Stimulated activated CD4-positive, alpha-beta T cell treated with anti-CD3 and anti-CD28 coated beads, Interleukin-1b, Interleukin-23, amount 100 ng/mL, for 1 hour (primary cell): ENCODE data around the gene SAMSN1.
"Not testable (repeated sequence)": the region's sequence is repeated elsewhere in the genome, so short reads cannot be mapped to it uniquely, and the experiment has no call there.

Experiments used
- DNase-seq, 2 donors: peaks; one replicate each; pipeline ENCODE4 v3.0.0-alpha.2; 2020; ENCODE audit warnings: low read depth in 2 of 2

Gene SAMSN1

DNA sequence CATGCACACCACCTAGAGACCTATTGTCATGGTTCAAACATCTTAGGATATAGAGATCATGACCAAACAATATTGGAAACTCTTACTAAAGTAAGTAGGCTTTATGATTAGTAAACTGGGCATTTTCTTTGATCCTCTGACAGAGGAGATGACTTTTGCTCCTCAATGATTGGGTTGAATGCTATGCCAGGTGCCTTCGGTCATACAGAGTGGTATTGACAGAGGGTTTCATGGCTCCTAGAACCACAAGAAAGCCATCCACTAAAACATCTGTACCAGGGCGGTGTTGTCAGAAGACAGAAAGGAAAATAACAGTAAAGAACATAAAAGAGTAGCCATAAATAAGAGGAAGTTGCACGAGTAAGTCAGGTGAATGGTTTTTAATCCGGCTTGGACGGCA, 20.8 kb upstream of the SAMSN1 start:
- no peak for DNase-seq

DNA sequence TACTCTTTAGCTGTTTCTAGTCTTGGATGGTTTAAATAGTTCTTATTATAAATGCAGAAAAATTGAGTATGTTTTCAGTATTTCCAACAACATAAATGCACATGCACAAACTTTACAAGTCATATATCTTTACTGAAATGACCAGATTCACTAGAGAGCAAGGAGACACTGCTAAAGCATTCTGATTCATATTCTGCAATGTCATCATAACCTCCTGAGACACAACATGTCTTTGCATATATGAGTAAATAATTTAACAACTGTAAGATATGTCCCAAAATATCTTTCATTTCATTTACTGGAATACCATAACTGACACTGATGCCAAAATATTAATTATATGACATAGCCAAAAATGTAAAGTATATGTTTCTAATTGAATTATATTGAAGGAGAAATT, 16.8 kb upstream of the SAMSN1 start:
- no peak for DNase-seq

DNA sequence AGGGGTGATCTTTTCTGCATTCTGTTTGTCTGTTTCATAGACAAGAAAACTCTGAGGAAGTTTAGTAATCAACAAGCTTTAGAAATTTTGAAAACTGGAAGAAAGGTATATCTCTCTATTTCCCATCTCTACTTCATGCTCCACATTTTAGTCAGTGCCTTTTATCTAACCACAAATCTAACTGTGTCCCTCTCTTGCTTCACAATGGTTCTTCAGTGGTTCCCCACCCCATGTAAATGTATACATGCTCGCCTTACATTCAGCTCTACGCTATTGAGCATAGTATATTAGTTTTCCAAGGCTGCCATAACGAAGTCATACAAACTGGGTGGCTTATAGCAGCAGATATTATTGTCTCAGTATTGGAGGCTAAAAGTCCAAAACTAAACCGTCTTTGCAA, 14.4 kb upstream of the SAMSN1 start:
- DNase-seq = no peak

DNA sequence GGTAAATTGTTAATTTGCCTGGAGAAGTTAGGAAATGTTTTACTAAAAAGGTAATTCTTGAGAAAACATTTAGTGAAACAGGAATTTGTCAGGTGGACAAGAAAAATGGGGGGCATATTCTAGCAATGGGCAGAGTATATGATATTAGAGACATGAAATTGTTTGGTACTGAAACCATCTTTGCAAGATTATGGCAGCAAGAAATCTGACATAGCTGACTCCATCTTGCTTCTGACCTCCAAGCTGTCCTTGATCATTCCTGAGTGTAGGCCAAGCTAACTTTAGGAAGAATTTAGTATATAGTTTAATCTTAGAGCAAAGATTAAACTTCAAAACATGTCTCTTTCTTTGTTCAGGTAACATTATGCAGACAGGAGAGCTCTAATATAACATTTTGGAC, 14.0 kb upstream of the SAMSN1 start:
- DNase-seq = no peak

DNA sequence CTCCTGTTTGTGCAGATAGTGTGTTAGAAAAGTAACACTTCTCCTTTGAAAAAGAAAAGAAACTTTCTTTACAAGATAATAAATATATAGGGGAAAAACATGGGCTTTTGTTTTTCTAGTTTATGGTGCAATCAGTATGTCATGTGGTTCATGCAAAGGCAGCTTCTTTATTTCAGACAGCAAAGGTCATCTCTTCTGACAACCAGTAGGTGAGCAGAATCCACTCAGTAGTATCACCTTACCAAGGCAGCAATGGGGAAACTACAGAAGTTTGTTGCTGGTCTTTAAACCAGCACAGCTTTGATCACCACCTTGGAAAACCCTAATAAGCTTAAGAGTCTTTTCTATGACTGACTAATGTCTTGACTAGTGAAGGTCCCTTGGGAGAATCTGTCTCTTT, 13.0 kb upstream of the SAMSN1 start:
- DNase-seq = no peak

DNA sequence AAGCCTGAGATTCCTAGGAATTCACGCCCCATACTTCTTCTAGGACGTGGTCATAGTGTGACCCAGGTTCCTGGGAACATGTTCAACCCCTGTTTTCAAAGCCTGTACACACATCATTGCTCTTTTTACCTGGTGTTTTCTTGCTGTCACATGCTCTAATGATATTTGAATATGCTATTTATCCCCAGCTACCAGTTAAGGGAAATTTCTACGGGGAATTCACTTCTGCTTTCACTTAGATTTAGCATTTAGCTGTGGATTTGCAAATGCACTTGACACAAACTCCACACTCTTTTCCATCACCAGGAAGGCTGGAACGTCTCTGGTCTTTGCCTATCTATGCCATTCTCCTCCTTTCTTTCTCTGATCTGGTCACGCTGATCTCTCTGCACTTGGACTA, 11.3 kb upstream of the SAMSN1 start:
- DNase-seq = no peak

DNA sequence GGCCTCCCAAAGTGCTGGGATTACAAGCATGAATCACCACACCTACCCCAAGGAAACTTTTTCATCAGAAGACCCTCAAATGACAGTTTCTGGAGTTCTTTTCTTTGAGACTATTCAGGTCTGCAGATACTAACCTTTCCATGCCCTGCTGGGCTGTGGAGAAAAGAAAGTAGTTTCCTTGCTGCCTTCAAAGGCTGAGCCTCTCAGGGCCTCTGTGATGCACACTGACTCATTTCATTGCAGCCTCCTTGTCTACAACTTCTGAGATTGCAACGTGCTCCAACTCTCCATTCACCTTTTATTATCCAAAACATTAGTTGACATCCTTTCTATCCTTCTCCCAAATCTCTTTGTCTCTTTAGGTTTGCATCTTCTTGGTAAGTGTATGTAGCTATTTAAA, 8.8 kb upstream of the SAMSN1 start:
- DNase-seq = no peak

DNA sequence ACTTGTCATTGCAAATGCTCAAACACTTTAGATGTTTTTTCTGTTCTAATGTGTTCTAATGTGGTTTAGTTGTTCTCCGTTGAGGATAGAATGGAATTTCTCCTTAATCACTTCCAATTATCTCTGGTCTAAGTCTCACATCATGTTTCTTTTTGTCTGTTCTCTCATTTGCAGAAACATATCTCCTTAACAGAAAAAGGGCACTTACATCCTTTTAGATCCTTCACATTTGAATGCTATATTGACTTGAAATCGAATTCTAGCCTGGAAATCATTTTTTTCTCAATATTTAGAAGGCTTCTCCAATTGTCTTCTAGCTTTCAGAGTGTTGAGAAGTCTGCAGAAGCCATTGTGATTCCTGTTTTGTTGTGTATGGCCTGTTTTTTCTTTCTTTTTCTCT, 7.3 kb upstream of the SAMSN1 start:
- no peak for DNase-seq

DNA sequence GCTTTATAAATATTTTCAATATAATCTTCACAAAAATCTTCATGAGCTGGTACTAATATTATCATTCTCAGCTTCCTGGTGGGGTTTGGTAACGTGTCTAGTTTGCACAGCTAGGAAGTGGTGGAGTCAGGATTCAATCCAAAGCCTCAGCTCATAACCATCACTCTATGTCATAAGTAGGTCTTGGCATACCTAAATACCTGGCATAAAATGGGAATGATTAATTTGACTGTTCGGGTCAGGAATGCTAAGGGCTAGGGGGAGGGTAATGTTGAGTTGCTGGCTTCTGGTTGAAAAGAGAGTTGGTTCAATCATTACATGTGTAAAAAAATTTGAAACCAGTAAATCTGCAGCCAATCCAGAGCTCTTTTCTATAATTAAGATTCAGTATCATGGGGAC, 5.6 kb upstream of the SAMSN1 start:
- DNase-seq = no peak

DNA sequence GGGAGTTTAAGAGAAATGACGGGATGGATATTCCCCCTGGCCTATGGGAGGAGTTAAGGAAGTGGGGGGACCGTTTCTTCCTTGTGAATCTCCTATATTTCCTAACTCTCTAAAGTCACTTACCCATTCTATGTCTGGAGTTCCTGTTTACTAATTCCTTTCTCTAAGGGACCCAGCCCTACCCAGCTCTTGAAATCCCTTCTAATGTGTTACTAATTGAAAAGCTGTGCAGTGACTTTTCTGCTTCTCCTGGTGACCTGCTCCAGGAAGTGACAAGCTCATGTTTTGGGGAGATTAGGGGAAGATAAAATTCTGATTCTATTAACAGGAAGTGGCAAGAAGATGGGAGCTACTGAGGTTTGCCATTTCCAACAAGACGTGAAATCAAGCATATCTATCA, 4.0 kb upstream of the SAMSN1 start:
- DNase-seq = no peak

DNA sequence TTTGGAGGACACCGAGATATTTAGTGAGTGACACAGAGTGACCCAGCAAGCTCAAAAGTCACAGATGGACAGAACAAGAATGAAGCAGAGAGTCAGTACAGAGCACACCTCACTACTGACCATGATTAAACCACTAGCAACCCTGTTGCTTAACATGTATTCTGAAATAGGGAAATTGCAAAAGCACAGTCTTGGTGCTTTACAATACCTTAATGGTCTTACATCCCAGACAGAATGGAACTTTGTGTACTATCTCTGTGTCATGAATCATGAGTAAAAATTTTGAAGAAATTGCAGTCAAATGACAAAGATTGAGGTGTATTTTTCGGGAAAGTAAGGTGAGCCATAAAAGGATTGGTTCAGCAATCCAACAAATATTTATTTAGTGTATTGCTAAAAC, 2.7 kb upstream of the SAMSN1 start:
- no peak for DNase-seq

DNA sequence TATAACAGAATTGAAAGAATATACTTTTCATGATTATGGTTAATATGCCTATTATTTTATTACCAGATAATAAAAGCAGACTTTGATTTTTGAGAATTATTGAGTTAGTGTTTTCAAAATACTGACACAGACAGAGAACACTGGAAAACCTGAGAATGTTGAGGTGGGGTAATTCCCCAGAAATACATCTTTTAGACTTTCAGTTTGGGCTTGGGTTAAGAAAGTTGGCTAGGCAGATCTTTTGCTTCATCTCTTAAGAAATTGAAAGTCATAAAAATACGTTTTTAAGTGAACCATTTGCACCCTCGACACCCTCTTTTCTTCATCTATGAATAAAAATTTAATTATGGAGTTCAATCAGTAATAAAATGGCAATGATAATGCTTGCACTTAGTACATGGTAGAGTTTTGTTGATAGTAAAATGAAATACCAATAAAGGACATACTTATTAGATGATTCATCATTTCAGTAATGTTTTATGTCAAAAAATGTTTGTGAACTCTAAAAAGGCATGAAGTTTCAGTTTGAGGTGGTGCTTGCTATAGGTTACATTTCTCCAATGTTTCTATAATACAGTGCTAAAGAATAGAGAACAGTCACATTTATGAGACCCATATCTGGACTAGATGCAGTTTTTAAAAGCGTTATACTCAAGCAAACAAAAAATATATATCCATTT, 1.9 kb upstream of the SAMSN1 start:
- DNase-seq = no peak

DNA sequence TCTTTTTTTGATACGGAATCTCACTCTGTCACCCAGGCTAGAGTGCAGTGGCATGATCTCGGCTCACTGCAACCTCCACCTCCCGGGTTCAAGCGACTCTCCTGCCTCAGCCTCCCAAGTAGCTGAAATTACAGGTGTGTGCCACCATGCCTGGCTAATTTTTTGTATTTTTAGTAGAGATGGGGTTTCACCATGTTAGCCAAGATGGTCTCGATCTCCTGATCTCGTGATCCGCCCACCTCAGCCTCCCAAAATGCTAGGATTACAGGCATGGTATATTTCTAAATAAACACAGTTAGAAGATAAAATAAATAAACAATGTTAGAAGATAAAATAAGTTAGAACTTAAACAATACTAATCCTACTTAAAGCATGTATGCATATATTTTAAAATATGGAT, 604 bp upstream of the SAMSN1 start:
- not testable (repeated sequence) for DNase-seq

DNA sequence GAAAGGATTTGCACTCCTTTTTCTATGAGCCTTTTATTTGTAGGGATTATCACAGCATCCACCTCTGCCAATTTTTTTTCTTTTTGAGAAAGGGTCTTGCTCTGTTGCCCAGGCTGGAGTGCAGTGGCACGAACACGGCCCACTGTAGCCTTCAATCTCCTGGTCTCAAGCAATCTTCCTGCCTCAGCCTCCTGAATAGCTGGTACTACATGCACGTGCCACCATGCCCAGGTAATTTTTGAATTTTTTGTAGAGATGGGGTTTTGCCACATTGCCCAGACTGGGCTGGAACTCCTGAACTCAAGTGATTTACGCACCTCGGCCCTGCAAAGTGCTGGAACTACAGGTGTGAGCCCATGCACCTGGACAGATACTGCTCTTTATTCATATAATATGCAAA, 2.1 kb downstream of the SAMSN1 start:
- DNase-seq = no peak

DNA sequence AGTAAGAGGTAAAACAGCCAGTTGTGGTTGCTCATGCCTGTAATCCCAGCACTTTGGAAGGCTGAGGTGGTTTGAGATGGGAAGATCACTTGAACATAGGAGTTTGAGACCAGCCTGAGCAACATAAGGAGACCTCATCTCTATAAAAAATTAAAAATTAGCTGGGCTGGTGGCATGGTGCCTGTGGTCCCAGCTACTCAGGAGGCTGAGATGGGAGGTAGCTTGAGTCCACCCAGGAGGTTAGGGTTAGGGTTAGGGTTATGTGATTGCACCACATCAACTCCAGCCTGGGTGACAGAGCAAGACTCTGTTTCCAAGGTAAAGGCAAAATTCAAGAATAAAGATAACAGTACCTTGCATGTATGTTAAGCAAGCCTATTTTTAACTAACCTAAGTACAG, 3.5 kb downstream of the SAMSN1 start:
- no peak for DNase-seq

DNA sequence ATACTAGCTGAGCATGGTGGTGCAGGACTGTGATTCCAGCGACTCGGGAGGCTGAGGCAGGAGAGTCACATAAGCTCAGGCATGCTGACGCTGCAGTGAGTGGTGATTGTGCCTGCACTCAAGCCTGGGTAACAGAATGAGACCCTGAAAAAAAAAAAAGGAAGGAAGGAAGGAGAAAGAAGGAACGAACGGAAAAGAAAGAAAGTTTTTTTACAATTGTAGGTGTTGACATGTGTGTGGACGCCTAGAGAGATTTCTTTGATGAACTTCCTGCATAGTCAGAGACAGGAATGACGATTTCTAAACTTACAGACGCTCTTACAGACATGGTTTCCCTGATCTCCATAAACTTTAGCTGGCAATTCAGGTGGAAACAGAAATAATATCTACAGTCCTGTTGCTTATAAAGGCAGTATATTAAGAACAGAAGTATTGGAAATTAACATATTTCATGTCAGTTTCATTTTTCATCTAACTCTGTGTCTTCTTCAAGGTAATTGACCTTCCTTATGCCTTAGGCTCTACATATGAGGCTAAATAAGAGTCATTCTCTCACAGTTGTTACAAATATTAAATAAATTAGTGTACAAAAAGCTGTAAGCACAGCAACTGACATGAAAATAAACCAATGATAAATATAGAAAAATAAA, 4.1 kb downstream of the SAMSN1 start:
- no peak for DNase-seq

DNA sequence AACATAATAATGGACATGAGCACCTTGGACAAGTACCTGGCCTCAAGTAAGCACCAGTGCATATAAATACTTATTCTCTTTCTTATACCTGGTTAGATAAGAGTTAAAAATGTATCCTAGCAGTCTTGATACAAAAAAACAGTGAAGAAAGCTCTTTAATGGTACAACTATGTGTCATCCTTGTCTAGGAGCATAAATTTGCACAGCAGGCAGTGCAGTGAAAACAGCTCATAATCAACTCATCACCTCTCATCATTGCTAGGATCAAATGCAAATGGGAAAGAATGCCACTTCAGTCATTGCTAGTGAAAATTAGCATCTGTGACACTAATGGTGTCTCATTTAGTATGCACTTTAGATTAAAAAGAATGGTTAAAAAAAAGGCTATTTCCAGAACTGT, 7.6 kb downstream of the SAMSN1 start:
- DNase-seq = no peak

DNA sequence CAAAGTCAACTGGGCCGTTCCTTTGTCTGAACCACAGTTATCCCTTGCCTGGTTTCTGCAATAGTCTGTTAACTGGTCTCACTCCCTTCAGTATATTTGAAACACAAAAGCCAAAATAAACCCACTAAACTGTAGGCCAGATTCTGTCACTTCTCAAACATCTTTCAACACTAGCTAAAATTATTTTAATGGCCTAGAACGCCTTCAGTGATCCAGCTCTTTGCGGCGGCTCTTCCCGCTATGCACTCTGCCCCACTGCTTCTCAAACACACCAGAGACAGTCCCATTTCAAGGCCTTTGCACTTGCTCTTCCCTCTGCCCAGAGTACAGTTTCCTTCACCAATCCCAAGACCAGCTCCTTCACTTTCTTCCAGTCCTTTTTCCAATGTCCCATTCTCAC, 9.2 kb downstream of the SAMSN1 start:
- DNase-seq = no peak

DNA sequence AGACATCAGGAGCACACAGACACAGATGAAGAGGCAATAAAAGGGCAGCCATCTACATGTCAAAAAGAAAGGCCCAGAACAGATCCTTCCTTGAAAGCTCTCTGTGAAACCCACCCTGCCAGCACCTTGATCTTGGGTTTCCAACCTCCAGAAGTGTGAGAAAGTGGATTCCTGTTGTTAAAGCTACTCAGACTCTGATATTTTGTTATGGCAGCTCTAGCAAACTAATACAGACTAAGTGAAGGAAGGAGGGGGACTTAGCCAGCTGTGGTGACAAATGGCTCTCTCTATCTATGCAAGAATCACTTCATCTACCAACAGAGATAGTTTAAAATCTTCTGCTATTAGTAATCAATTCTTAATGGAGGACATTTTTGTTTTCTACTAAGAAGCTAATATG, 10.4 kb downstream of the SAMSN1 start:
- no peak for DNase-seq

DNA sequence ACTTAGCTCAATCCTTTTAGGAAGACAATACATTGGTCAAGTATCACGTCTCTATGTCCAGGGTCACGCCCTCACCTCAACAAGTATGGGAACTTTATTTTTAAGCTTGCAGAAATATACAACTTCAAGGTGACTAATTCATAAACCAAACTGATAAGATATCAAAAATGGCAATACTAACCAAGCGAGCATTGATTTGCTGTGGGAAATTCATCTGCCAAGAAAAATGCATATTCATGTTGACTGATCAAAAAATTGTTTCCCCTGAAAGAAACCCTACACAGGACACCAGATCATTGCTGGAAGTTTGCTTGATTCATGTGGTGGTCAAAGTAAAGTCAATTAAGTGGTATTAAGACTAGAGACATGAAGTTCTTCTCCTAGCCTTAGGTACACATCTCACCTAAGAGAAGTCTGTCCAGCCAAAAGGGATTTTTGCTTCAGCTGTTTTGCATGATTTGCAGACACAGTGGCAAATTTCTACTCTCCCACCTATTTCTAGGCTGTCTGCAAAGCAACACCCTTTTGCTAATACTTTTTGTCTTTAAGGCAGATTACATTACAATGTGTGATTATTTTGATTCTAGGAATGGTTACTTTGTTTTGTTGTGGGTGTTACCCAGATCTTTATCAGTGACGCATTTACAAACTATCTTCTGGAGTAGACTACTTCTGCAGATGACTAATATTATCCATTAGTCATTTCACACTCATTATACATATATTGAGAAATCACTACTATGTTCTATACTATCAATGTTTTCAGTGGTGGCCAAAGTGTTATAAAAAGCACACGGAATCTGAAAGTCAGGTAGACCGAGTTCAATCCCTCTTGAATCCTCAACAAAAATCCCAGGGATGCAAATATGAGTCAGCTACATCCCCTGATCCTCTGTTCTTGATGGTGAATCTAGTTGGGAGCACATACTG, 12.4 kb downstream of the SAMSN1 start:
- DNase-seq = no peak

DNA sequence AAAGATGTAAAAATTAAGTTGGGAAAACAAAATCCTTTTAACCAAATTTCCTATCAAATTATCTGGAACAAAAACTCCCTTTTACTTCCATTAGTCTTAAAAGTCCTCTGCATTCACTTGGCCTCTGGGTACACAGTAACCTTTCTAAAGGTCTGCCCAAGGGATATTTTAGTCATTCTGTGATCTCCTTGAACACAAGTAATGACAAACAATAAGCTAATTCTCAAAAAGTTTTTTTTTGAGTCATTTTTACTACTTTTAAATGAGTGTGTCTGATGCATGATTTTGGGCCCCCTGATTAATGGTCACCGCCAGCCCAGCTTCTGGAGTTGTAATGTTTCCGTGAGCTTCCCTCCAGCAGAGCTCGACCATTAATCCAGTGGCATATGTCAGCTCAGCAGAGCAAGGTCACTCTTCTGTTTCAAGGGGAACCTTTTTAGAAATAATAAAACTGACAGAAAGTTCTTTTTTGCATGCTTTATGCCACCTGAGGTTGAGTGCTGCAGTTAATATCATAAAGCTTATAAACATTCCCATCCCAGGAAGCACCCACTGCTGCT, 14.3 kb downstream of the SAMSN1 start:
- DNase-seq = no peak

DNA sequence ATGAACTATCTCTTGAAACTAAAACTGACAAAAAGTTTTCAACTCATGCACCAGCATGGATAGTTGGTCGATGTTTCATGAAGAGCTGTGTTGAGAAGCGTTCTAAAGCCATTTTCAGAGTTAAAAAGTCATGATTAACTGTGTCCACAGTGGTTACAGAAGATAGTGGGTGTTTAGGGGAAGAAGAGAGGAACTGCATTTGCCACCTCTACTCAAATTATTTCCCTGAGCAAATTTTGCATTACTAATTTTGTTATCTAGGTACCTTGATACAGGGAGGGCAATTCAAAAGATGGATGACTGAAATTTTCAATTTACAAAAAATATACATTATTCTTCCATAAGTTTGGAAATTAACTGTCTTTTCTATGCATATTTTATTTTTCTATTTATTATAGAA, 15.5 kb downstream of the SAMSN1 start:
- DNase-seq = no peak

DNA sequence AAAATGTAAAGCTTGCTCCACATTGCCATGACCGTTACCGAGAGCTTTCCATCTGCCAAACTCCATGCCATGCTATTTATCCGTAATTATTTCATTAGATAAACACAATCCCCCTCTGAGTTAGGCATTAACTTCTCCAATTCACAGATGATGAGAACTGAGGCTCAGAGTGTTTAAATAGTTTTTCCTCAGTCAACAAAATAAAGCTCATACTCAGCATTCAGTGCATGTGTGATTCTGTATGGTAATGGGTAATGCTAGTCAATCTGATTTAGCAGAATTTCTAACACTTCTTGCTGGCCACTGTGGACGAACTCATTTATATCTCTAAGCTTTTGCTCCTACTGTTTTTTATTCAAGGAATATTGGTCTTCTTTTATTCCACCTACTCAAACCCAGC, 17.3 kb downstream of the SAMSN1 start:
- DNase-seq = no peak
